DOHH2 (cell line): ENCODE measurements around the gene TOPBP1.
"Not testable (repeated sequence)": the region's sequence is repeated elsewhere in the genome, so short reads cannot be mapped to it uniquely, and the experiment has no call there.

Experiments used
- H3F3A ChIP-seq: fragments of 200-600 bp; sonication (generic), shearing (Covaris generic); 2 replicates; pipeline ENCODE4 v1.6.0; 2016; ENCODE audit warnings: antibody characterized with exemption, mild to moderate bottlenecking; ENCODE audit not compliant: control insufficient read depth, insufficient read depth
- H3K27ac ChIP-seq: fragments of 200-600 bp; sonication (generic); 2 replicates; pipeline ENCODE4 v1.5.1; 2014; ENCODE audit warnings: low read depth, mild to moderate bottlenecking, low read length, moderate library complexity
- H3K27me3 ChIP-seq: fragments of 200-600 bp; sonication (generic); 2 replicates; pipeline ENCODE4 v1.6.1; 2014; ENCODE audit warnings: mild to moderate bottlenecking, low read length, mixed read lengths; ENCODE audit not compliant: control insufficient read depth
- H3K36me3 ChIP-seq: fragments of 200-600 bp; sonication (generic); 2 replicates; pipeline ENCODE4 v1.6.1; 2014; ENCODE audit warnings: mild to moderate bottlenecking, low read length, moderate library complexity, mixed read lengths; ENCODE audit not compliant: control insufficient read depth
- H3K4me1 ChIP-seq: fragments of 200-600 bp; sonication (generic); 2 replicates; pipeline ENCODE4 v1.6.1; 2014; ENCODE audit warnings: mild to moderate bottlenecking, low read length, mixed read lengths; ENCODE audit not compliant: control insufficient read depth
- H3K4me2 ChIP-seq: fragments of 200-600 bp; sonication (generic); 2 replicates; pipeline ENCODE4 v1.6.0; 2014; ENCODE audit warnings: mild to moderate bottlenecking, low read length, moderate library complexity
- H3K4me3 ChIP-seq: fragments of 200-600 bp; sonication (generic); 2 replicates; pipeline ENCODE4 v1.5.1; 2014; ENCODE audit warnings: mild to moderate bottlenecking, low read length, mixed read lengths
- H3K79me2 ChIP-seq: fragments of 200-600 bp; sonication (generic); 2 replicates; pipeline ENCODE4 v1.6.1; 2014; ENCODE audit warnings: mild to moderate bottlenecking, low read length, mixed read lengths; ENCODE audit not compliant: control insufficient read depth
- H3K9me2 ChIP-seq: fragments of 200-600 bp; sonication (generic); replicated peaks from 2 replicates; pipeline ENCODE4 v1.6.1; 2014; ENCODE audit warnings: mild to moderate bottlenecking, low read length, mixed read lengths; ENCODE audit not compliant: control insufficient read depth
- H3K9me3 ChIP-seq: fragments of 200-600 bp; sonication (generic); 2 replicates; pipeline ENCODE4 v1.6.1; 2014; ENCODE audit warnings: antibody characterized with exemption, low read length, mixed read lengths; ENCODE audit not compliant: control insufficient read depth, insufficient read depth
- H4K20me1 ChIP-seq: fragments of 200-600 bp; sonication (generic); 2 replicates; pipeline ENCODE4 v1.6.0; 2014; ENCODE audit warnings: low read depth, mild to moderate bottlenecking, antibody characterized with exemption, low read length, moderate library complexity; ENCODE audit not compliant: control insufficient read depth, insufficient read depth
- EZH2phosphoT487 ChIP-seq: fragments of 200-600 bp; sonication (generic); IDR thresholded peaks from 2 replicates; pipeline ENCODE4 v1.6.1; 2017; ENCODE audit warnings: borderline replicate concordance, mild to moderate bottlenecking, antibody characterized with exemption, low read length, moderate library complexity, mixed read lengths
- TF ChIP-seq, protein P1 (sequence below): fragments of 200-600 bp; sonication (generic); IDR thresholded peaks from one replicate; pipeline ENCODE4 v1.5.1; 2014; ENCODE audit warnings: antibody characterized with exemption, mild to moderate bottlenecking, low read depth, low read length; ENCODE audit not compliant: poor library complexity, severe bottlenecking

Gene TOPBP1

DNA sequence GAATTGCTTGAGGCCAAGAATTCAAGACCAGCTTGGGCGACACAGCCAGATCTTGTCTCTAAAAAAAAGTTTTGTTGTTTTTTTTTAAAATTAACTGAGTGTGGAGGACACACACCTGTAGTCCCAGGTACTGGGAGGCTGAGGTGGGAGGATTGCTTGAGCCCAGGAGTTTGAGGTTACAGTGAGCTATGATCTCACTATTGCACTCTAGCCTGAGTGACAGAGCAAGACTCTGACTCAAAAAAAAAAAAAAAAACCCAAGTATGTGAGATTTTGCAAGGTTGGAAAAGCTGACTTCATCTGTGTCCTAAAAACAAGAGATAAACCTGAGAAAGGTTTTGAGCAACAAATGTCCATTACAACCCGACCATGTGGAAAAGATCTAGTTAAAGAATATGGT is 5.4 kb upstream of the TOPBP1 start:
- TF ChIP-seq, protein P1, sequence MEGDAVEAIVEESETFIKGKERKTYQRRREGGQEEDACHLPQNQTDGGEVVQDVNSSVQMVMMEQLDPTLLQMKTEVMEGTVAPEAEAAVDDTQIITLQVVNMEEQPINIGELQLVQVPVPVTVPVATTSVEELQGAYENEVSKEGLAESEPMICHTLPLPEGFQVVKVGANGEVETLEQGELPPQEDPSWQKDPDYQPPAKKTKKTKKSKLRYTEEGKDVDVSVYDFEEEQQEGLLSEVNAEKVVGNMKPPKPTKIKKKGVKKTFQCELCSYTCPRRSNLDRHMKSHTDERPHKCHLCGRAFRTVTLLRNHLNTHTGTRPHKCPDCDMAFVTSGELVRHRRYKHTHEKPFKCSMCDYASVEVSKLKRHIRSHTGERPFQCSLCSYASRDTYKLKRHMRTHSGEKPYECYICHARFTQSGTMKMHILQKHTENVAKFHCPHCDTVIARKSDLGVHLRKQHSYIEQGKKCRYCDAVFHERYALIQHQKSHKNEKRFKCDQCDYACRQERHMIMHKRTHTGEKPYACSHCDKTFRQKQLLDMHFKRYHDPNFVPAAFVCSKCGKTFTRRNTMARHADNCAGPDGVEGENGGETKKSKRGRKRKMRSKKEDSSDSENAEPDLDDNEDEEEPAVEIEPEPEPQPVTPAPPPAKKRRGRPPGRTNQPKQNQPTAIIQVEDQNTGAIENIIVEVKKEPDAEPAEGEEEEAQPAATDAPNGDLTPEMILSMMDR: no peak
- TF ChIP-seq EZH2phosphoT487: no peak
- peaks cover 16% of the 10 kb centered on the region for H3K4me1 ChIP-seq
- peaks cover 8% of the 10 kb centered on the region for H3K79me2 ChIP-seq
- no peaks in the 10 kb centered on the region for H3K27me3 ChIP-seq
- no peaks in the 10 kb centered on the region for H3K9me3 ChIP-seq
- H3K9me2 ChIP-seq: no peaks in the 10 kb centered on the region
- H3K36me3 ChIP-seq: no peaks in the 10 kb centered on the region
- no peaks in the 10 kb centered on the region for H4K20me1 ChIP-seq
- no peaks in the 10 kb centered on the region; the same call in 1 of the 2 replicates for H3F3A ChIP-seq
- H3K4me2 ChIP-seq: no peak overlapping the region
- no peak overlapping the region for H3K27ac ChIP-seq
- H3K4me3 ChIP-seq: no peak overlapping the region

DNA sequence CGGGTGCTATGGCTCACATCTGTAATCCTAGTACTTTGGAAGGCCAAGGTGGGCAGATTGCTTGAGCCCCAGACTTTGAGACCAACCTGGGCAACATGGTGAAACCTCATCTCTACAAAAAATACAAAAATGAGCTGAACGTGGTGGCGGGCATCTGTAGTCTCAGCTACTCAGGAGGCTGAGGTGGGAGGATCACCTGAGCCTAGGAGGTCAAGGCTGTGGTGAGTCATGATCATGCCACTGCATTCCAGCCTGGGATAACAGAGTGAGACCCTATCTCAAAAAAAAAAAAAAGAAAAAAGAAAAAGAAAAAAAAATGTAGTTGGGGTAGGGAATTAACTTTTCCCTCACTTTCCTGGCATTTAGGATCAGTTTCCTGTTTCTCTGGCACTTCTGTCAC is 3.4 kb upstream of the TOPBP1 start:
- not testable (repeated sequence) for H4K20me1 ChIP-seq, H3K27ac ChIP-seq, H3K9me3 ChIP-seq, H3K4me2 ChIP-seq, H3K9me2 ChIP-seq, H3K4me3 ChIP-seq, H3K27me3 ChIP-seq, H3F3A ChIP-seq
- peaks cover 20% of the 10 kb centered on the region for H3K4me1 ChIP-seq
- H3K79me2 ChIP-seq: peaks cover 27% of the 10 kb centered on the region
- H3K36me3 ChIP-seq: peaks cover 15% of the 10 kb centered on the region

DNA sequence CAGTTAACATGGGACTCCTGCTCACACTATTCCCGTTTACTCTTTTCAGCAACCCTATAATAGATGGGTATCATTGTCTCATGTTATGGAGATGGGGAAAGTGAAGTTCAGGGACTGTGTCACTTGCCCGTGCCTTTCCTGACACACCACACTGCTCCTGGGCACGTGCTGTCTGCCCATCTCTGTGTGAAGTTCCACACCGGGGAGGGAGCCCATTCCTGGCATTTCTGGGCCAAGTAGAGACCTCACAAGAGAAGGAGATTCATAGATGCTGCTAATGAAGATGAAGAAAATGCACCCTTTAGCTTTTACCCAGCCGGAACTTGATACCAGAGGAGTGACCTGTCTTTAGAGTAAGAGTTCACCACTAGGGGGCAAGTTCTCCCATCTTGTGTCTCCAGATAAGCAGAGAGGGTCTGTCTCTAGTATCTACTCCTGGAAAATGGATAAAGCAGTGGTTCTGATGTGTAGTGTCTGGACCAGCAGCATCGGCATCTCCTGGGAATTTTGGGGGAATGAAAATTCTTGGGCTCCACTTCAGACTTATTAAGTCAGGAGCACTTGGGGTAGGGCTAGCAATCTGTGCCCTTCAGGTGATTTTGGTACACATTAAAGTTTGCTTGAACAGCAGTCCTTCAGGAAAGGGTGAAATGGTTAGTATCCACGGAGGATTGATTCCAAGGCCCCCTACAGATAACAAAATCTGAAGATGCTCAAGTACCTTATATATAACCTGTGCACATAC is 2.0 kb upstream of the TOPBP1 start:
- Histone ChIP-seq H3K9me3 (no peaks in the 10 kb centered on the region), H3K79me2 (peaks cover 42% of the 10 kb centered on the region), H3K36me3 (peaks cover 29% of the 10 kb centered on the region), H3F3A (no peaks in the 10 kb centered on the region; the same call in 1 of the 2 replicates), H3K4me1 (peaks cover 32% of the 10 kb centered on the region), H3K4me3 (peak overlapping the region; percentile 71), H3K9me2 (no peaks in the 10 kb centered on the region), H4K20me1 (peaks cover 6% of the 10 kb centered on the region; the same call in 1 of the 2 replicates), H3K27me3 (no peaks in the 10 kb centered on the region), H3K4me2 (peak overlapping the region; percentile 97), H3K27ac (peak overlapping the region; percentile 57)
- TF ChIP-seq, protein P1: peak; percentile 89
- TF ChIP-seq EZH2phosphoT487: no peak

DNA sequence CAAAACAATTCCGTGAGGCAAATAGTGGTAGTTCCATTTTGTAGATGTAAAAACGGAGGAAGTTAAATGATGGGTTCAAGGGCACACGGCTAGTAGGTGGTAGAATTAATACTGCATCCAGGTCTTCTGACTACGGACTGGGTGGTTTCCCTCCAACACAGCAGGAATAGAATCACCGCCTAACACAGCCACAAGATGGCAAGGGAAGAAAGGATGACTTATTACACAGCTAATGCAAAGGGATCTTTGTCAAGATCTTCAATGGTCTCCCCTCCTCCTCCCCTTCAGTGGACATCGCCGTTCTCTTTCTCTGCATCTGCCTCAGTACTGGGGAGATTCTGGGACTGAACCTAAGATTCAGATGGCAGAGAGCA is 524 bp upstream of the TOPBP1 start:
- Histone ChIP-seq H3F3A (peaks cover 3% of the 10 kb centered on the region; the same call in 1 of the 2 replicates), H3K27me3 (no peaks in the 10 kb centered on the region), H3K27ac (peak overlapping the region; percentile 77)

More for the DNA sequence above, 524 bp upstream of the TOPBP1 start:
- Histone ChIP-seq H3K4me2 (peak overlapping the region; percentile 97), H3K9me2 (no peaks in the 10 kb centered on the region), H4K20me1 (peaks cover 6% of the 10 kb centered on the region; the same call in 1 of the 2 replicates), H3K36me3 (peaks cover 44% of the 10 kb centered on the region), H3K79me2 (peaks cover 57% of the 10 kb centered on the region), H3K4me1 (peaks cover 33% of the 10 kb centered on the region), H3K4me3 (peak overlapping the region; percentile 98), H3K9me3 (no peaks in the 10 kb centered on the region)
- TF ChIP-seq, protein P1: peak; percentile 13
- no peak for TF ChIP-seq EZH2phosphoT487
